HepG2 (cell line): ENCODE results near the gene ZFP36. TPM values are rescaled to one million over a fixed set of nuclear protein-coding genes. Genes with fewer than 3 reads are reported as not detected.
A peak's percentile ranks its signal among the peaks of the same experiment; 100 is the strongest.

Experiments
- CCAR2 ChIP-seq: fragments of 200-400 bp; formaldehyde crosslinking; optimal IDR thresholded peaks from 2 replicates; pipeline ENCODE3; 2018; ENCODE audit warnings: low read depth, mild to moderate bottlenecking, low read length, moderate library complexity
- EED ChIP-seq: sonication (generic); formaldehyde crosslinking; IDR thresholded peaks from 2 replicates; pipeline ENCODE4 v1.5.0; 2020; ENCODE audit warnings: mild to moderate bottlenecking, missing genetic modification reagents
- FOSL1 ChIP-seq: sonication (generic); formaldehyde crosslinking; IDR thresholded peaks from 2 replicates; pipeline ENCODE4 v1.9.0; 2021; ENCODE audit warnings: missing genetic modification reagents, borderline replicate concordance
- GABPA ChIP-seq, 2 experiments: IDR thresholded peaks; 2 replicates each; pipeline ENCODE4 v1.6.1; 2011 to 2016; ENCODE audit warnings: low read depth in 2 of 2, low read length in 1 of 2, missing biosample characterization in 1 of 2, missing genetic modification characterization in 1 of 2
- GATA4 ChIP-seq: sonication (generic); IDR thresholded peaks from 2 replicates; pipeline ENCODE4 v1.6.1; 2016; ENCODE audit warnings: antibody characterized with exemption, low read depth, borderline replicate concordance
- GTF2F1 ChIP-seq: fragments of 150-350 bp; IDR thresholded peaks from 2 replicates; pipeline ENCODE4 v1.6.1; 2014; ENCODE audit warnings: low read length
- HNRNPK ChIP-seq: fragments of 200-400 bp; formaldehyde crosslinking; IDR thresholded peaks from 2 replicates; pipeline ENCODE4 v1.6.1; 2018; ENCODE audit warnings: low read length, low read depth, moderate library complexity, mild to moderate bottlenecking; ENCODE audit not compliant: poor library complexity, severe bottlenecking
- JUND ChIP-seq: sonication (generic); formaldehyde crosslinking; IDR thresholded peaks from 2 replicates; pipeline ENCODE4 v1.8.0; 2022; ENCODE audit warnings: mild to moderate bottlenecking, missing genetic modification reagents
- KLF9 ChIP-seq: IDR thresholded peaks from 2 replicates; pipeline ENCODE4 v1.6.1; 2016; ENCODE audit warnings: low read depth
- NR2F2 ChIP-seq: IDR thresholded peaks from 2 replicates; pipeline ENCODE4 v1.6.1; 2012; ENCODE audit warnings: low read depth, inconsistent platforms, borderline replicate concordance
- SMC3 ChIP-seq: IDR thresholded peaks from 2 replicates; pipeline ENCODE4 v1.6.1; 2011; ENCODE audit warnings: low read length, improper control_type of control experiment
- STAG1 ChIP-seq: sonication (generic); formaldehyde crosslinking; IDR thresholded peaks from 2 replicates; pipeline ENCODE4 v1.4.0; 2020; ENCODE audit warnings: missing genetic modification reagents
- XRCC5 ChIP-seq: fragments of 200-400 bp; formaldehyde crosslinking; optimal IDR thresholded peaks from 2 replicates; pipeline ENCODE3; 2017; ENCODE audit warnings: mild to moderate bottlenecking, low read length
- ZBTB20 ChIP-seq: sonication (generic); formaldehyde crosslinking; IDR thresholded peaks from 2 replicates; pipeline ENCODE4 v1.8.1; 2023; ENCODE audit warnings: missing genetic modification reagents, low read depth, mild to moderate bottlenecking, borderline replicate concordance
- ZNF547 ChIP-seq: sonication (generic); formaldehyde crosslinking; IDR thresholded peaks from 2 replicates; pipeline ENCODE4 v1.5.1; 2020; ENCODE audit warnings: mild to moderate bottlenecking, missing genetic modification reagents
- ZNF660 ChIP-seq: sonication (generic); formaldehyde crosslinking; IDR thresholded peaks from 2 replicates; pipeline ENCODE4 v1.5.1; 2020; ENCODE audit warnings: mild to moderate bottlenecking, low read depth, missing genetic modification reagents, borderline replicate concordance
- polyA plus RNA-seq, 8 experiments: library from polyadenylated mRNA; depleted of rRNA in 3 of 8; stranded (reverse) in 7 of 8; unstranded in 1 of 8; fragments of >200 nt; fragmentation: Illumina TruSeq in 4 of 8; extraction: Trizol in 4 of 8; gene quantifications; 2 replicates each; pipeline versions ENCODE4 v1.2.1 to v1.2.3, GENCODE V29; 2011 to 2016; ENCODE audit warnings: low read depth in 4 of 8, missing spikeins in 1 of 8, mixed read lengths in 1 of 8; ENCODE audit not compliant: insufficient read depth in 1 of 8
- total RNA-seq, 5 experiments: library from RNA; depleted of rRNA; stranded (reverse); fragments of >200 nt; fragmentation: Illumina TruSeq; extraction: Trizol; gene quantifications; 2 replicates each; pipeline ENCODE4 v1.2.3, GENCODE V29; 2016; ENCODE audit warnings: low read depth in 1 of 5
- TF ChIP-seq, protein P1 (sequence below): sonication (generic); formaldehyde crosslinking; IDR thresholded peaks from 2 replicates; pipeline ENCODE4 v1.5.0; 2020; ENCODE audit warnings: mild to moderate bottlenecking, missing genetic modification reagents
- TF ChIP-seq, protein P2 (sequence below): IDR thresholded peaks from 2 replicates; pipeline ENCODE4 v1.6.1; 2012; ENCODE audit warnings: low read depth, low read length, improper control_type of control experiment
- TF ChIP-seq, protein P3 (sequence below): sonication (generic); formaldehyde crosslinking; IDR thresholded peaks from 2 replicates; pipeline ENCODE4 v1.4.0; 2020; ENCODE audit warnings: missing genetic modification reagents, borderline replicate concordance
- TF ChIP-seq, protein P4 (sequence below): IDR thresholded peaks from 2 replicates; pipeline ENCODE4 v1.6.1; 2012; ENCODE audit warnings: inconsistent platforms
- TF ChIP-seq, protein P5 (sequence below): sonication (generic); formaldehyde crosslinking; IDR thresholded peaks from 2 replicates; pipeline ENCODE4 v1.8.0; 2022; ENCODE audit warnings: missing genetic modification reagents, mild to moderate bottlenecking, moderate library complexity, borderline replicate concordance

The ZFP36 gene
- total and polyA plus RNA-seq, 2 of the 13 experiments (the other 11 are each of a cell fraction or from before 2014, with no cell fraction given): 1.4 to 1.7 TPM

DNA sequence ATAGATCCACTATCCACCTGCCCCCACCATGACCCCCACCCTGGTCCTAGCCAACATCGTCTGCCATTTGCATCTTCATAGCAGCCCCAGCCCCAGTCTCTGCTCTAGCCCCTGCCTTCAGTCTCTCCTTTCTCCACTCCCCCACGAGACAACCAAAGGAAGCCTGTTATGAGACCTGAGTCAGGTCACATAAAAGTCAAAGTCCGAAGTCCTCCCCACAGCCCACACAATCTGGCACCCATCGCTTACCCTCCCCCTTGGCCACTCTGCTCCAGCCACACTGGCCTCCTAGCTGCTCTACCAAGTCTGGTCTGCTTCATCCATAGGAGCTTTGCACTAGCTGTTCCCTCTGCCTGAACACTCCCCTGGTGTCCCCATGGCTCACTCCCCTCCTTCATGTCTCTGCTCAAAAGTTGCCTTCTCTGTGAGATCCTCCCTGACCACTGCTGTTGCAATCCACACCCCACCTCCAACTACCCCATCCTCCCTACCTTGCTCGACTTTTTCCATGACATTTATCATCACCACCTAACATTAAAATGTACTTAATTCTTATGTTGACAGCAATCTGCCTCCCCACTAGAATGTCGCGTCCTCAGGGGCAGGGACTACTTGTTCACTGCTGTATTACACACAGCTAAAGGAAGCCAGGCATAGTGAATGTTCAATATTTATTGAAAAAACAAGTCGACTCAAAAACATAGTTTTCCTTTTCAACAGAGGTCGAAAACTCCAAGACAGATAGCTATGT lies 4.6 kb downstream of the ZFP36 start (continued):
- TF ChIP-seq, protein P1, sequence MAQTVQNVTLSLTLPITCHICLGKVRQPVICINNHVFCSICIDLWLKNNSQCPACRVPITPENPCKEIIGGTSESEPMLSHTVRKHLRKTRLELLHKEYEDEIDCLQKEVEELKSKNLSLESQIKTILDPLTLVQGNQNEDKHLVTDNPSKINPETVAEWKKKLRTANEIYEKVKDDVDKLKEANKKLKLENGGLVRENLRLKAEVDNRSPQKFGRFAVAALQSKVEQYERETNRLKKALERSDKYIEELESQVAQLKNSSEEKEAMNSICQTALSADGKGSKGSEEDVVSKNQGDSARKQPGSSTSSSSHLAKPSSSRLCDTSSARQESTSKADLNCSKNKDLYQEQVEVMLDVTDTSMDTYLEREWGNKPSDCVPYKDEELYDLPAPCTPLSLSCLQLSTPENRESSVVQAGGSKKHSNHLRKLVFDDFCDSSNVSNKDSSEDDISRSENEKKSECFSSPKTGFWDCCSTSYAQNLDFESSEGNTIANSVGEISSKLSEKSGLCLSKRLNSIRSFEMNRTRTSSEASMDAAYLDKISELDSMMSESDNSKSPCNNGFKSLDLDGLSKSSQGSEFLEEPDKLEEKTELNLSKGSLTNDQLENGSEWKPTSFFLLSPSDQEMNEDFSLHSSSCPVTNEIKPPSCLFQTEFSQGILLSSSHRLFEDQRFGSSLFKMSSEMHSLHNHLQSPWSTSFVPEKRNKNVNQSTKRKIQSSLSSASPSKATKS (CRISPR knock-in tag): no peak
- TF ChIP-seq GTF2F1: 0 out of 2 replicates have a peak, but pooled peaks have one; percentile 28
- TF ChIP-seq ZBTB20 (CRISPR knock-in tag): peak; percentile 84; the same call in 1 of the 2 replicates
- 0 out of 2 replicates have a peak, but pooled peaks have one; percentile 7 for TF ChIP-seq JUND (CRISPR knock-in tag)
- TF ChIP-seq, protein P2, sequence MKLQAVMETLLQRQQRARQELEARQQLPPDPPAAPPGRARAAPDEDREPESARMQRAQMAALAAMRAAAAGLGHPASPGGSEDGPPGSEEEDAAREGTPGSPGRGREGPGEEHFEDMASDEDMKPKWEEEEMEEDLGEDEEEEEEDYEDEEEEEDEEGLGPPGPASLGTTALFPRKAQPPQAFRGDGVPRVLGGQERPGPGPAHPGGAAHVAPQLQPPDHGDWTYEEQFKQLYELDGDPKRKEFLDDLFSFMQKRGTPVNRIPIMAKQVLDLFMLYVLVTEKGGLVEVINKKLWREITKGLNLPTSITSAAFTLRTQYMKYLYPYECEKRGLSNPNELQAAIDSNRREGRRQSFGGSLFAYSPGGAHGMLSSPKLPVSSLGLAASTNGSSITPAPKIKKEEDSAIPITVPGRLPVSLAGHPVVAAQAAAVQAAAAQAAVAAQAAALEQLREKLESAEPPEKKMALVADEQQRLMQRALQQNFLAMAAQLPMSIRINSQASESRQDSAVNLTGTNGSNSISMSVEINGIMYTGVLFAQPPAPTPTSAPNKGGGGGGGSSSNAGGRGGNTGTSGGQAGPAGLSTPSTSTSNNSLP: peak; percentile 36; the same call in 1 of the 2 replicates
- no peak for TF ChIP-seq HNRNPK
- TF ChIP-seq ZNF660 (CRISPR knock-in tag): no peak
- TF ChIP-seq KLF9: no peak
- peak; percentile 69; the same call in 1 of the 2 replicates for TF ChIP-seq NR2F2
- no peak for TF ChIP-seq FOSL1 (CRISPR knock-in tag)
- TF ChIP-seq GATA4: peak; percentile 63; the same call in 1 of the 2 replicates
- TF ChIP-seq, protein P3, sequence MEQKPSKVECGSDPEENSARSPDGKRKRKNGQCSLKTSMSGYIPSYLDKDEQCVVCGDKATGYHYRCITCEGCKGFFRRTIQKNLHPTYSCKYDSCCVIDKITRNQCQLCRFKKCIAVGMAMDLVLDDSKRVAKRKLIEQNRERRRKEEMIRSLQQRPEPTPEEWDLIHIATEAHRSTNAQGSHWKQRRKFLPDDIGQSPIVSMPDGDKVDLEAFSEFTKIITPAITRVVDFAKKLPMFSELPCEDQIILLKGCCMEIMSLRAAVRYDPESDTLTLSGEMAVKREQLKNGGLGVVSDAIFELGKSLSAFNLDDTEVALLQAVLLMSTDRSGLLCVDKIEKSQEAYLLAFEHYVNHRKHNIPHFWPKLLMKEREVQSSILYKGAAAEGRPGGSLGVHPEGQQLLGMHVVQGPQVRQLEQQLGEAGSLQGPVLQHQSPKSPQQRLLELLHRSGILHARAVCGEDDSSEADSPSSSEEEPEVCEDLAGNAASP (CRISPR knock-in tag): peak; percentile 21; the same call in 1 of the 2 replicates
- TF ChIP-seq EED (CRISPR knock-in tag): no peak
- TF ChIP-seq, protein P4, sequence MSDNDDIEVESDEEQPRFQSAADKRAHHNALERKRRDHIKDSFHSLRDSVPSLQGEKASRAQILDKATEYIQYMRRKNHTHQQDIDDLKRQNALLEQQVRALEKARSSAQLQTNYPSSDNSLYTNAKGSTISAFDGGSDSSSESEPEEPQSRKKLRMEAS: peak; percentile 41; the same call in 1 of the 2 replicates
- TF ChIP-seq, protein P5, sequence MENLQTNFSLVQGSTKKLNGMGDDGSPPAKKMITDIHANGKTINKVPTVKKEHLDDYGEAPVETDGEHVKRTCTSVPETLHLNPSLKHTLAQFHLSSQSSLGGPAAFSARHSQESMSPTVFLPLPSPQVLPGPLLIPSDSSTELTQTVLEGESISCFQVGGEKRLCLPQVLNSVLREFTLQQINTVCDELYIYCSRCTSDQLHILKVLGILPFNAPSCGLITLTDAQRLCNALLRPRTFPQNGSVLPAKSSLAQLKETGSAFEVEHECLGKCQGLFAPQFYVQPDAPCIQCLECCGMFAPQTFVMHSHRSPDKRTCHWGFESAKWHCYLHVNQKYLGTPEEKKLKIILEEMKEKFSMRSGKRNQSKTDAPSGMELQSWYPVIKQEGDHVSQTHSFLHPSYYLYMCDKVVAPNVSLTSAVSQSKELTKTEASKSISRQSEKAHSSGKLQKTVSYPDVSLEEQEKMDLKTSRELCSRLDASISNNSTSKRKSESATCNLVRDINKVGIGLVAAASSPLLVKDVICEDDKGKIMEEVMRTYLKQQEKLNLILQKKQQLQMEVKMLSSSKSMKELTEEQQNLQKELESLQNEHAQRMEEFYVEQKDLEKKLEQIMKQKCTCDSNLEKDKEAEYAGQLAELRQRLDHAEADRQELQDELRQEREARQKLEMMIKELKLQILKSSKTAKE (CRISPR knock-in tag): peak; percentile 74; the same call in 1 of the 2 replicates
- TF ChIP-seq STAG1: no peak; the same call in 1 of the 2 replicates
- peak; percentile 18; the same call in 1 of the 2 replicates for TF ChIP-seq ZNF547 (CRISPR knock-in tag)
- TF ChIP-seq CCAR2: peak; percentile 79
- peak; percentile 88 for TF ChIP-seq XRCC5
- 0 out of 2 replicates have a peak, but pooled peaks have one; percentile 3 for TF ChIP-seq SMC3
- no peak for TF ChIP-seq GABPA (IDR thresholded peaks at IDR 0.05; ENCODE audit: low read depth, low read length)
- peak; percentile 32 for TF ChIP-seq GABPA (CRISPR knock-in tag; IDR thresholded peaks at IDR 0.05; ENCODE audit: low read depth)
